H1 (cell line): Measurements from ENCODE around the gene TCERG1. TPM values are rescaled to one million over a fixed set of nuclear protein-coding genes. Genes with fewer than 3 reads are reported as not detected.

ENCODE experiments used
- CTCF ChIA-PET: fragments of 300-600 bp; sonication (Branson Sonifier 250); formaldehyde crosslinking; loops from one replicate; lab custom pipeline; 2021; ENCODE audit not compliant: partially characterized antibody; lab: Charles Lee
- POLR2A ChIA-PET: fragments of 300-600 bp; sonication (Branson Sonifier 250); formaldehyde crosslinking; loops from one replicate; lab custom pipeline; 2021; ENCODE audit warnings: inconsistent platforms; ENCODE audit not compliant: partially characterized antibody; lab: Charles Lee
- DNase-seq, 2 experiments: peaks; one replicate each; pipeline versions ENCODE4 v3.0.0 to v3.0.0-alpha.2; 2010 to 2022; ENCODE audit warnings: low spot score in 2 of 2, low read depth in 1 of 2, mixed read lengths in 1 of 2
- FAIRE-seq: peaks from 2 replicates; lab custom pipeline; 2011; peaks lifted over from hg19 to GRCh38; lab: Jason Lieb, UNC
- H2AFZ ChIP-seq: 2 replicates; pipeline ENCODE4 v1.8.1; 2012; ENCODE audit warnings: low read length, inconsistent platforms
- H2AK5ac ChIP-seq: 2 replicates; pipeline ENCODE4 v1.6.1; 2013; ENCODE audit warnings: low read depth, low read length
- H2BK120ac ChIP-seq: replicated peaks from 2 replicates; pipeline ENCODE3; 2013; ENCODE audit warnings: low read depth, low read length, inconsistent platforms
- H2BK12ac ChIP-seq: 2 replicates; pipeline ENCODE4 v1.6.1; 2013; ENCODE audit warnings: low read depth, low read length
- H2BK15ac ChIP-seq: 2 replicates; pipeline ENCODE4 v1.6.1; 2013; ENCODE audit warnings: low read length
- H2BK20ac ChIP-seq: 2 replicates; pipeline ENCODE4 v1.6.1; 2013; ENCODE audit warnings: low read length
- H2BK5ac ChIP-seq: 2 replicates; pipeline ENCODE4 v1.6.1; 2013; ENCODE audit warnings: low read depth, low read length
- H3K14ac ChIP-seq: 2 replicates; pipeline ENCODE4 v1.6.1; 2013; ENCODE audit warnings: inconsistent platforms; ENCODE audit not compliant: insufficient read length
- H3K18ac ChIP-seq: 2 replicates; pipeline ENCODE4 v1.6.1; 2013; ENCODE audit warnings: low read length; ENCODE audit errors: extremely low read depth
- H3K23ac ChIP-seq: 2 replicates; pipeline ENCODE4 v1.6.1; 2013; ENCODE audit warnings: inconsistent platforms; ENCODE audit not compliant: insufficient read length
- H3K23me2 ChIP-seq: 2 replicates; pipeline ENCODE4 v1.6.1; 2013; ENCODE audit warnings: low read depth, low read length
- H3K27ac ChIP-seq: 2 replicates; pipeline ENCODE4 v1.6.1; 2011; ENCODE audit warnings: low read depth, low read length, inconsistent platforms
- H3K27me3 ChIP-seq, 4 experiments: replicated peaks in 1 of 4; 1 replicate in 1 of 4; 2 replicates in 3 of 4; pipeline versions ENCODE4 v1.6.1 to v1.8.1; 2011 to 2013; ENCODE audit warnings: low read length in 3 of 4, mild to moderate bottlenecking in 3 of 4, inconsistent platforms in 2 of 4, mixed read lengths in 2 of 4, moderate library complexity in 1 of 4; ENCODE audit not compliant: control insufficient read depth in 3 of 4, insufficient read depth in 3 of 4; ENCODE audit errors: extremely low read depth in 1 of 4
- H3K36me3 ChIP-seq, 4 experiments: 2 replicates each; pipeline versions ENCODE4 v1.6.1 to v1.8.1; 2011 to 2013; ENCODE audit warnings: mild to moderate bottlenecking in 4 of 4, low read length in 3 of 4, moderate library complexity in 2 of 4, control low read depth in 1 of 4, inconsistent platforms in 1 of 4; ENCODE audit not compliant: insufficient read depth in 4 of 4, control insufficient read depth in 2 of 4
- H3K4ac ChIP-seq: replicated peaks from 2 replicates; pipeline ENCODE3; 2013; ENCODE audit warnings: low read length, low read depth, mixed read lengths, inconsistent platforms; ENCODE audit not compliant: insufficient read length
- H3K4me1 ChIP-seq, 4 experiments: replicated peaks in 1 of 4; 1 replicate in 1 of 4; 2 replicates in 3 of 4; pipeline versions ENCODE4 v1.6.1 to v1.8.1; 2011 to 2013; ENCODE audit warnings: low read length in 3 of 4, inconsistent platforms in 2 of 4, mixed read lengths in 1 of 4; ENCODE audit not compliant: insufficient read depth in 4 of 4, control insufficient read depth in 3 of 4
- H3K4me2 ChIP-seq, 2 experiments: 2 replicates each; pipeline versions ENCODE4 v1.6.1 to v1.8.1; 2011 to 2013; ENCODE audit warnings: low read depth in 2 of 2, low read length in 2 of 2, control low read depth in 1 of 2, inconsistent platforms in 1 of 2, mild to moderate bottlenecking in 1 of 2; ENCODE audit not compliant: insufficient read depth in 1 of 2
- H3K4me3 ChIP-seq, 4 experiments: fragments of 200-600, 300-600 bp in 1 of 4; sonication (generic), shearing (Covaris generic), sonication (Bioruptor Twin) in 1 of 4; 2 replicates each; pipeline versions ENCODE4 v1.5.1 to v1.8.1; 2011 to 2016; ENCODE audit warnings: low read length in 4 of 4, low read depth in 3 of 4, control low read depth in 2 of 4, inconsistent platforms in 2 of 4, mild to moderate bottlenecking in 2 of 4, mixed read lengths in 1 of 4, moderate library complexity in 1 of 4; ENCODE audit not compliant: insufficient read depth in 2 of 4; ENCODE audit errors: extremely low read depth in 1 of 4
- H3K56ac ChIP-seq: replicated peaks from 2 replicates; pipeline ENCODE3; 2013; ENCODE audit warnings: low read depth, mild to moderate bottlenecking, mixed read lengths, low read length, inconsistent platforms; ENCODE audit not compliant: insufficient read length
- H3K79me1 ChIP-seq: 2 replicates; pipeline ENCODE4 v1.6.1; 2013; ENCODE audit warnings: low read depth, low read length, control low read depth
- H3K79me2 ChIP-seq, 2 experiments: 2 replicates each; pipeline versions ENCODE4 v1.6.1 to v1.8.1; 2012 to 2013; ENCODE audit warnings: low read length in 2 of 2, mild to moderate bottlenecking in 2 of 2, inconsistent platforms in 1 of 2; ENCODE audit not compliant: insufficient read depth in 2 of 2, control insufficient read depth in 1 of 2
- H3K9ac ChIP-seq, 4 experiments: replicated peaks in 1 of 4; 1 replicate in 1 of 4; 2 replicates in 3 of 4; pipeline versions ENCODE4 v1.6.1 to v1.8.1; 2011 to 2013; ENCODE audit warnings: low read depth in 3 of 4, low read length in 3 of 4, control low read depth in 2 of 4, mild to moderate bottlenecking in 2 of 4, moderate library complexity in 2 of 4, inconsistent platforms in 1 of 4; ENCODE audit errors: extremely low read depth in 1 of 4
- H3K9me3 ChIP-seq, 2 experiments: 2 replicates each; pipeline versions ENCODE4 v1.6.1 to v1.8.1; 2012 to 2013; ENCODE audit warnings: mild to moderate bottlenecking in 2 of 2, moderate library complexity in 2 of 2, control low read depth in 1 of 2, inconsistent platforms in 1 of 2, low read depth in 1 of 2, low read length in 1 of 2, mixed read lengths in 1 of 2; ENCODE audit not compliant: insufficient read depth in 2 of 2
- H4K20me1 ChIP-seq, 2 experiments: replicated peaks in 1 of 2; 2 replicates each; pipeline versions ENCODE3 to v1.8.1; 2011 to 2013; ENCODE audit warnings: inconsistent platforms in 2 of 2, low read length in 2 of 2, mild to moderate bottlenecking in 1 of 2; ENCODE audit not compliant: insufficient read depth in 2 of 2, control insufficient read depth in 1 of 2
- H4K5ac ChIP-seq: 2 replicates; pipeline ENCODE4 v1.6.1; 2013; ENCODE audit warnings: low read length, low read depth, mixed read lengths, inconsistent platforms; ENCODE audit not compliant: insufficient read length
- H4K8ac ChIP-seq: 2 replicates; pipeline ENCODE4 v1.8.0; 2013; ENCODE audit warnings: mild to moderate bottlenecking, moderate library complexity, low read length, inconsistent platforms; ENCODE audit not compliant: insufficient read depth; ENCODE audit errors: extremely low read depth
- H4K91ac ChIP-seq: replicated peaks from 2 replicates; pipeline ENCODE3; 2013; ENCODE audit warnings: low read length, mixed read lengths, inconsistent platforms; ENCODE audit not compliant: insufficient read length
- BACH1 ChIP-seq: IDR thresholded peaks from 2 replicates; pipeline ENCODE4 v1.6.1; 2012; ENCODE audit warnings: low read length, improper control_type of control experiment
- EGR1 ChIP-seq: IDR thresholded peaks from 2 replicates; pipeline ENCODE4 v1.6.1; 2011; ENCODE audit warnings: low read depth, low read length, borderline replicate concordance
- KDM5A ChIP-seq: fragments of 200-600 bp; IDR thresholded peaks from 2 replicates; pipeline ENCODE4 v1.7.1; 2012; ENCODE audit warnings: mild to moderate bottlenecking, low read length, inconsistent platforms, mixed read lengths
- MAFK ChIP-seq: IDR thresholded peaks from 2 replicates; pipeline ENCODE4 v1.6.1; 2012; ENCODE audit warnings: low read depth, mild to moderate bottlenecking, improper control_type of control experiment, low read length
- RBBP5 ChIP-seq: IDR thresholded peaks from 2 replicates; pipeline ENCODE4 v1.7.1; 2012; ENCODE audit warnings: low read depth, mild to moderate bottlenecking, inconsistent platforms, low read length, moderate library complexity, borderline replicate concordance
- SP2 ChIP-seq: IDR thresholded peaks from 2 replicates; pipeline ENCODE4 v1.6.1; 2012; ENCODE audit warnings: mild to moderate bottlenecking, low read length, inconsistent platforms
- TCF12 ChIP-seq: IDR thresholded peaks from 2 replicates; pipeline ENCODE4 v1.6.1; 2011; ENCODE audit warnings: low read depth, mild to moderate bottlenecking, low read length
- TEAD4 ChIP-seq: IDR thresholded peaks from 2 replicates; pipeline ENCODE4 v1.6.1; 2012; ENCODE audit warnings: low read depth, low read length, inconsistent platforms, mixed read lengths
- WGBS, 2 experiments: shearing (Covaris generic) in 1 of 2; methylation state at CpG; one replicate each; pipeline versions ENCODE4 v1.1.6 to v1.1.7; 2013 to 2015; ENCODE audit warnings: low lambda C conversion rate in 2 of 2, mixed read lengths in 2 of 2, inconsistent platforms in 1 of 2, low coverage in 1 of 2, missing lambda C conversion rate in 1 of 2; ENCODE audit not compliant: insufficient replicate concordance in 2 of 2, insufficient coverage in 1 of 2, insufficient read length in 1 of 2; ENCODE audit errors: extremely low coverage in 1 of 2, missing lambda C conversion rate in 1 of 2; 5-methylcytosine and 5-hydroxymethylcytosine counted together
- polyA plus RNA-seq, 7 experiments: library from polyadenylated mRNA; depleted of rRNA in 3 of 7; stranded (reverse) in 5 of 7; unstranded in 2 of 7; fragments of >200 nt in 5 of 7; fragments of 200-250 nt in 2 of 7; gene quantifications; 1 replicate in 5 of 7; 2 replicates in 1 of 7; 4 replicates in 1 of 7; pipeline versions ENCODE4 v1.2.1 to v1.2.3, GENCODE V29; 2011 to 2013; ENCODE audit warnings: missing spikeins in 2 of 7, mixed read lengths in 2 of 7
- total RNA-seq: library from RNA; stranded (reverse); fragmentation: NEBNext Ultra II Directional; extraction: Animal tissue kit (Norgen Biotek cat#: 25700); gene quantifications from 2 replicates; pipeline ENCODE4 v1.2.1, GENCODE V29; 2021
- TF ChIP-seq, protein P1 (sequence below): IDR thresholded peaks from 2 replicates; pipeline ENCODE4 v1.6.1; 2011; ENCODE audit warnings: low read length, improper control_type of control experiment
- TF ChIP-seq, protein P2 (sequence below): IDR thresholded peaks from 2 replicates; pipeline ENCODE4 v1.6.1; 2012; ENCODE audit warnings: inconsistent platforms
- TF ChIP-seq, protein P3 (sequence below): IDR thresholded peaks from 2 replicates; pipeline ENCODE4 v1.6.1; 2012; ENCODE audit warnings: inconsistent platforms

TCERG1 gene
- total and polyA plus RNA-seq, 2 of the 8 experiments (the other 6 are each of a cell fraction or from before 2014, with no cell fraction given): 105 to 122 TPM

- no peak overlapping the region for H3K23ac ChIP-seq
- no peak overlapping the region for H2AK5ac ChIP-seq
- H2AFZ ChIP-seq: no peak overlapping the region
- FAIRE-seq (no peak), DNase-seq (no peak)
- no peak overlapping the region for H2BK20ac ChIP-seq
- CTCF ChIA-PET: interaction anchor here (0.9 kb wide), 1 partner anchor 15 kb away, joined by 3 read pairs; no protein-coding TSS in a partner anchor
- H2BK15ac ChIP-seq: no peak overlapping the region
- H4K20me1 ChIP-seq: peaks cover 1 to 3% of the 10 kb centered on the region in 2 experiments
- no peak overlapping the region for H3K14ac ChIP-seq
- no peak overlapping the region for H3K9ac ChIP-seq
- no peak overlapping the region for H4K5ac ChIP-seq
- H3K36me3 ChIP-seq: peaks cover 16 to 76% (median 42%) of the 10 kb centered on the region in 4 experiments
- H2BK12ac ChIP-seq: no peak overlapping the region
- no peak overlapping the region for H3K4me3 ChIP-seq
- H3K79me2 ChIP-seq: 0 out of 4 replicates have a peak, but pooled peaks cover 0 to 10% of the 10 kb centered on the region in 2 experiments
- POLR2A ChIA-PET: interaction anchor here (1.6 kb wide), 1 partner anchor 9 kb away, joined by 3 read pairs; no protein-coding TSS in a partner anchor
- no peak overlapping the region for H4K8ac ChIP-seq
- no peak overlapping the region for H3K18ac ChIP-seq
- no peak overlapping the region for H4K91ac ChIP-seq
- H3K27me3 ChIP-seq: no peaks in the 10 kb centered on the region
- no peak overlapping the region for H2BK5ac ChIP-seq
- no peak overlapping the region for H3K56ac ChIP-seq
- 100% methylated on average over 1 of the region's 1 CpG; no CpG with 5 or more reads in 1 of the 2 experiments for WGBS, 2 experiments
- no peak overlapping the region for H3K4ac ChIP-seq
- H3K9me3 ChIP-seq: no peaks in the 10 kb centered on the region
- no peak overlapping the region for H3K4me2 ChIP-seq
- no peaks in the 10 kb centered on the region for H3K4me1 ChIP-seq
- H2BK120ac ChIP-seq: no peak overlapping the region
- H3K23me2 ChIP-seq: no peaks in the 10 kb centered on the region
- no peak overlapping the region for H3K27ac ChIP-seq
- H3K79me1 ChIP-seq: no peaks in the 10 kb centered on the region
- TF ChIP-seq, protein P1, sequence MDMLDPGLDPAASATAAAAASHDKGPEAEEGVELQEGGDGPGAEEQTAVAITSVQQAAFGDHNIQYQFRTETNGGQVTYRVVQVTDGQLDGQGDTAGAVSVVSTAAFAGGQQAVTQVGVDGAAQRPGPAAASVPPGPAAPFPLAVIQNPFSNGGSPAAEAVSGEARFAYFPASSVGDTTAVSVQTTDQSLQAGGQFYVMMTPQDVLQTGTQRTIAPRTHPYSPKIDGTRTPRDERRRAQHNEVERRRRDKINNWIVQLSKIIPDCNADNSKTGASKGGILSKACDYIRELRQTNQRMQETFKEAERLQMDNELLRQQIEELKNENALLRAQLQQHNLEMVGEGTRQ: no peak
- no peak for TF ChIP-seq TEAD4
- TF ChIP-seq MAFK: no peak
- no peak for TF ChIP-seq SP2
- TF ChIP-seq EGR1: no peak
- TF ChIP-seq, protein P2, sequence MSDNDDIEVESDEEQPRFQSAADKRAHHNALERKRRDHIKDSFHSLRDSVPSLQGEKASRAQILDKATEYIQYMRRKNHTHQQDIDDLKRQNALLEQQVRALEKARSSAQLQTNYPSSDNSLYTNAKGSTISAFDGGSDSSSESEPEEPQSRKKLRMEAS: no peak
- TF ChIP-seq TCF12: no peak
- no peak for TF ChIP-seq BACH1
- TF ChIP-seq RBBP5: no peak
- no peak for TF ChIP-seq KDM5A
- TF ChIP-seq, protein P3, sequence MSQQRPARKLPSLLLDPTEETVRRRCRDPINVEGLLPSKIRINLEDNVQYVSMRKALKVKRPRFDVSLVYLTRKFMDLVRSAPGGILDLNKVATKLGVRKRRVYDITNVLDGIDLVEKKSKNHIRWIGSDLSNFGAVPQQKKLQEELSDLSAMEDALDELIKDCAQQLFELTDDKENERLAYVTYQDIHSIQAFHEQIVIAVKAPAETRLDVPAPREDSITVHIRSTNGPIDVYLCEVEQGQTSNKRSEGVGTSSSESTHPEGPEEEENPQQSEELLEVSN: no peak
Measured at GRCh38 chr5:146474065-146474464, 26.9 kb downstream of the TCERG1 start.
